H9 (cell line): ENCODE results near the gene ATP2C1. TPM values are rescaled to one million over a fixed set of nuclear protein-coding genes. Genes with fewer than 3 reads are reported as not detected.

ENCODE experiments used
- DNase-seq: peaks from one replicate; pipeline ENCODE4 v3.0.0-alpha.2; 2017
- H2AFZ ChIP-seq: one replicate; pipeline ENCODE4 v1.6.1; 2013; ENCODE audit warnings: mild to moderate bottlenecking, low read length, control low read depth, moderate library complexity
- H2AK5ac ChIP-seq: 2 replicates; pipeline ENCODE4 v1.6.1; 2013; ENCODE audit warnings: low read length, control low read depth, mixed read lengths; ENCODE audit not compliant: insufficient read length
- H2BK120ac ChIP-seq: one replicate; pipeline ENCODE4 v1.6.1; 2013; ENCODE audit warnings: low read depth, mild to moderate bottlenecking, low read length, control low read depth, inconsistent platforms; ENCODE audit not compliant: poor library complexity, severe bottlenecking
- H2BK12ac ChIP-seq: 2 replicates; pipeline ENCODE4 v1.6.1; 2013; ENCODE audit warnings: low read length, control low read depth, mixed read lengths, low read depth; ENCODE audit not compliant: insufficient read length
- H2BK15ac ChIP-seq: 2 replicates; pipeline ENCODE4 v1.6.1; 2013; ENCODE audit warnings: low read depth, low read length, control low read depth
- H2BK20ac ChIP-seq: one replicate; pipeline ENCODE4 v1.6.1; 2013; ENCODE audit warnings: low read depth, mild to moderate bottlenecking, low read length, control low read depth, inconsistent platforms; ENCODE audit not compliant: poor library complexity, severe bottlenecking
- H2BK5ac ChIP-seq: 2 replicates; pipeline ENCODE4 v1.6.1; 2013; ENCODE audit warnings: low read length, control low read depth, mixed read lengths; ENCODE audit not compliant: insufficient read length
- H3K14ac ChIP-seq: 2 replicates; pipeline ENCODE4 v1.6.1; 2013; ENCODE audit warnings: low read length, control low read depth; ENCODE audit not compliant: insufficient read depth
- H3K18ac ChIP-seq: 2 replicates; pipeline ENCODE4 v1.6.1; 2013; ENCODE audit warnings: low read depth, mild to moderate bottlenecking, mixed read lengths, low read length, control low read depth; ENCODE audit not compliant: insufficient read length
- H3K23ac ChIP-seq: 2 replicates; pipeline ENCODE4 v1.6.1; 2013; ENCODE audit warnings: low read length, control low read depth, mixed read lengths, low read depth; ENCODE audit not compliant: insufficient read length
- H3K23me2 ChIP-seq: 2 replicates; pipeline ENCODE4 v1.6.1; 2013; ENCODE audit warnings: low read depth, mild to moderate bottlenecking, mixed read lengths, low read length, control low read depth; ENCODE audit not compliant: insufficient read length, poor library complexity, severe bottlenecking
- H3K27ac ChIP-seq: 2 replicates; pipeline ENCODE4 v1.5.1; 2013; ENCODE audit warnings: low read length, control low read depth, mixed read lengths, low read depth; ENCODE audit not compliant: insufficient read length
- H3K27me3 ChIP-seq: 2 replicates; pipeline ENCODE4 v1.6.1; 2013; ENCODE audit warnings: low read length, control low read depth, inconsistent platforms; ENCODE audit not compliant: insufficient read depth
- H3K4ac ChIP-seq: 2 replicates; pipeline ENCODE4 v1.6.1; 2013; ENCODE audit warnings: low read depth, mild to moderate bottlenecking, control low read depth, inconsistent platforms, low read length, moderate library complexity
- H3K4me1 ChIP-seq: 2 replicates; pipeline ENCODE4 v1.6.1; 2013; ENCODE audit warnings: low read length, control low read depth, inconsistent platforms; ENCODE audit not compliant: insufficient read depth
- H3K4me2 ChIP-seq: 2 replicates; pipeline ENCODE4 v1.6.1; 2013; ENCODE audit warnings: low read length, control low read depth, mixed read lengths; ENCODE audit not compliant: insufficient read length, insufficient read depth
- H3K56ac ChIP-seq: 2 replicates; pipeline ENCODE4 v1.6.1; 2013; ENCODE audit warnings: low read depth, mild to moderate bottlenecking, mixed read lengths, low read length, control low read depth; ENCODE audit not compliant: insufficient read length
- H3K79me1 ChIP-seq: 2 replicates; pipeline ENCODE4 v1.6.1; 2013; ENCODE audit warnings: low read depth, mild to moderate bottlenecking, moderate library complexity, low read length, control low read depth, inconsistent platforms; ENCODE audit not compliant: insufficient read depth, poor library complexity, severe bottlenecking
- H3K79me2 ChIP-seq: 2 replicates; pipeline ENCODE4 v1.6.1; 2013; ENCODE audit warnings: low read length, control low read depth, inconsistent platforms; ENCODE audit not compliant: insufficient read depth
- H3K9ac ChIP-seq: 2 replicates; pipeline ENCODE4 v1.6.1; 2013; ENCODE audit warnings: low read length, control low read depth, mixed read lengths; ENCODE audit not compliant: insufficient read length; ENCODE audit errors: extremely low read depth
- H3K9me3 ChIP-seq: one replicate; pipeline ENCODE4 v1.6.1; 2013; ENCODE audit warnings: low read depth, low read length, inconsistent platforms; ENCODE audit not compliant: control insufficient read depth
- H3T11ph ChIP-seq: one replicate; pipeline ENCODE4 v1.6.1; 2013; ENCODE audit warnings: mild to moderate bottlenecking, low read length, control low read depth, inconsistent platforms
- H4K20me1 ChIP-seq: one replicate; pipeline ENCODE4 v1.6.1; 2013; ENCODE audit not compliant: control insufficient read depth, insufficient read length, insufficient read depth
- H4K5ac ChIP-seq: 2 replicates; pipeline ENCODE4 v1.6.1; 2013; ENCODE audit warnings: low read depth, mild to moderate bottlenecking, mixed read lengths, low read length, control low read depth; ENCODE audit not compliant: insufficient read length
- H4K8ac ChIP-seq: replicated peaks from 2 replicates; pipeline ENCODE4 v1.6.1; 2013; ENCODE audit warnings: low read length, control low read depth, mixed read lengths, low read depth; ENCODE audit not compliant: insufficient read length
- H4K91ac ChIP-seq: 2 replicates; pipeline ENCODE4 v1.6.1; 2013; ENCODE audit warnings: low read depth, mild to moderate bottlenecking, moderate library complexity, mixed read lengths, low read length, control low read depth; ENCODE audit not compliant: insufficient read length
- H3K27ac Mint-ChIP-seq, 3 experiments: 2 replicates in 2 of 3; 3 replicates in 1 of 3; pipeline ENCODE4 v1.8.0; 2020 to 2021; ENCODE audit warnings: mixed read lengths in 3 of 3, mild to moderate bottlenecking in 1 of 3, moderate library complexity in 1 of 3
- H3K27me3 Mint-ChIP-seq: 2 replicates; pipeline ENCODE4 v1.8.0; 2021; ENCODE audit warnings: low read depth, mild to moderate bottlenecking, moderate library complexity, mixed read lengths
- H3K36me3 Mint-ChIP-seq, 3 experiments: 2 replicates in 2 of 3; 3 replicates in 1 of 3; pipeline ENCODE4 v1.8.0; 2020 to 2021; ENCODE audit warnings: low read depth in 3 of 3, mixed read lengths in 3 of 3; ENCODE audit not compliant: insufficient read depth in 1 of 3
- H3K4me1 Mint-ChIP-seq, 2 experiments: 2 replicates each; pipeline ENCODE4 v1.8.0; 2020; ENCODE audit warnings: mixed read lengths in 2 of 2
- H3K4me3 Mint-ChIP-seq, 2 experiments: 2 replicates in 1 of 2; 3 replicates in 1 of 2; pipeline ENCODE4 v1.8.0; 2020 to 2021; ENCODE audit warnings: mild to moderate bottlenecking in 2 of 2, mixed read lengths in 2 of 2, moderate library complexity in 1 of 2
- H3K9me3 Mint-ChIP-seq, 2 experiments: 2 replicates in 1 of 2; 3 replicates in 1 of 2; pipeline ENCODE4 v1.8.0; 2020; ENCODE audit warnings: mild to moderate bottlenecking in 2 of 2, mixed read lengths in 2 of 2, moderate library complexity in 1 of 2
- WGBS: extraction: QIAGEN DNeasy Blood & Tissue Kit; methylation state at CpG from one replicate; pipeline ENCODE4 v1.1.7; 2013; ENCODE audit warnings: missing lambda C conversion rate, low lambda C conversion rate, mixed read lengths; ENCODE audit not compliant: insufficient read length; ENCODE audit errors: extremely low coverage; 5-methylcytosine and 5-hydroxymethylcytosine counted together
- total RNA-seq: library from RNA; stranded (reverse); gene quantifications from 2 replicates; pipeline ENCODE4 v1.2.1, GENCODE V29; 2021
- TF ChIP-seq, protein P1 (sequence below): fragments of 200-600 bp; sonication (generic); conservative IDR thresholded peaks from 3 replicates; pipeline ENCODE4 v1.8.0; 2021; ENCODE audit warnings: antibody characterized with exemption, mild to moderate bottlenecking

Gene ATP2C1
- total RNA-seq, 1 experiment from 2014 or later, result 65.5 TPM

DNA sequence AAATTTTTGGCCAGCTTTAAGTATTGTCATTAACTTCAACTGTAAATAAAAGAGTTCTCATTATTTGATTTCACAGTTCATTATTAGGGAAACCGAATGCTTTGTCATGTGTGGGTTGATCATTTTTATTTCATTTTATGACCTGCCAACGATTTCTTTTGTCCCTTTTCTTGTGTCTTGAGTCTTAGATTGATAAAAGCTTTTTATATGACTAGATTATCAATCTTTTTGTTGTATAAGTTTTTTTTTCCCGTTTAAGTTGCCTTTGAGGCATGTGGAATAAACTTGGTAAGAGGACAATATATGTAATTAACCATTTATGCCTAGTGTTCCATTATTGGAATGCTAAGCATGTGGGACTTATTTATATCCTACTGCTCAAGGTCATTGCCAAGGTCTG, 62.8 kb downstream of the ATP2C1 start:
- Mint-ChIP-seq H3K4me1 (peaks cover 2 to 3% of the 10 kb centered on the region in 2 experiments; a peak in 2 of 4 replicates), H3K9me3 (no peaks in the 10 kb centered on the region), H3K27ac (no peak overlapping the region), H3K4me3 (no peak overlapping the region), H3K27me3 (no peaks in the 10 kb centered on the region), H3K36me3 (peaks cover 15 to 41% (median 41%) of the 10 kb centered on the region in 3 experiments; a peak in 6 of 7 replicates)
- Histone ChIP-seq H4K91ac (no peak overlapping the region), H3K9ac (no peak overlapping the region), H3K18ac (no peak overlapping the region), H2BK5ac (no peak overlapping the region), H3T11ph (no peak overlapping the region), H2BK120ac (no peak overlapping the region), H4K20me1 (no peaks in the 10 kb centered on the region), H3K4me2 (no peak overlapping the region), H3K79me1 (no peaks in the 10 kb centered on the region), H2AK5ac (no peak overlapping the region), H3K27ac (no peak overlapping the region), H3K4me1 (no peaks in the 10 kb centered on the region), H3K9me3 (no peaks in the 10 kb centered on the region), H2BK15ac (no peak overlapping the region), H3K4ac (no peak overlapping the region), H4K5ac (no peak overlapping the region), H3K27me3 (no peaks in the 10 kb centered on the region), H3K56ac (no peak overlapping the region), H2AFZ (no peak overlapping the region), H4K8ac (no peak overlapping the region), H3K79me2 (no peaks in the 10 kb centered on the region), H3K14ac (no peak overlapping the region), H2BK20ac (no peak overlapping the region), H3K23me2 (no peaks in the 10 kb centered on the region), H3K23ac (no peak overlapping the region), H2BK12ac (no peak overlapping the region)
- no peak for DNase-seq
- no CpG with 5 or more reads among the region's 3 CpGs for WGBS
- TF ChIP-seq, protein P1, sequence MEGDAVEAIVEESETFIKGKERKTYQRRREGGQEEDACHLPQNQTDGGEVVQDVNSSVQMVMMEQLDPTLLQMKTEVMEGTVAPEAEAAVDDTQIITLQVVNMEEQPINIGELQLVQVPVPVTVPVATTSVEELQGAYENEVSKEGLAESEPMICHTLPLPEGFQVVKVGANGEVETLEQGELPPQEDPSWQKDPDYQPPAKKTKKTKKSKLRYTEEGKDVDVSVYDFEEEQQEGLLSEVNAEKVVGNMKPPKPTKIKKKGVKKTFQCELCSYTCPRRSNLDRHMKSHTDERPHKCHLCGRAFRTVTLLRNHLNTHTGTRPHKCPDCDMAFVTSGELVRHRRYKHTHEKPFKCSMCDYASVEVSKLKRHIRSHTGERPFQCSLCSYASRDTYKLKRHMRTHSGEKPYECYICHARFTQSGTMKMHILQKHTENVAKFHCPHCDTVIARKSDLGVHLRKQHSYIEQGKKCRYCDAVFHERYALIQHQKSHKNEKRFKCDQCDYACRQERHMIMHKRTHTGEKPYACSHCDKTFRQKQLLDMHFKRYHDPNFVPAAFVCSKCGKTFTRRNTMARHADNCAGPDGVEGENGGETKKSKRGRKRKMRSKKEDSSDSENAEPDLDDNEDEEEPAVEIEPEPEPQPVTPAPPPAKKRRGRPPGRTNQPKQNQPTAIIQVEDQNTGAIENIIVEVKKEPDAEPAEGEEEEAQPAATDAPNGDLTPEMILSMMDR, result no peak
